Cardiac muscle cell (in vitro differentiated cells and primary cell): ENCODE results near the gene MAST3. TPM values are rescaled to one million over a fixed set of nuclear protein-coding genes. Genes with fewer than 3 reads are reported as not detected.

Experiments used
- DNase-seq, 2 donors: peaks; one replicate each; pipeline versions ENCODE4 v3.0.0 to v3.0.0-alpha.2; 2010 to 2017; ENCODE audit warnings: low read depth in 1 of 2, low spot score in 1 of 2
- H3K27ac ChIP-seq: fragments of 200-600 bp; sonication (generic); 2 replicates; pipeline ENCODE4 v1.5.1; 2016
- H3K27me3 ChIP-seq: fragments of 200-600 bp; sonication (generic); 2 replicates; pipeline ENCODE4 v1.6.0; 2016; ENCODE audit warnings: control low read depth
- H3K36me3 ChIP-seq: fragments of 200-600 bp; sonication (generic); 2 replicates; pipeline ENCODE4 v1.5.1; 2016; ENCODE audit warnings: control low read depth
- H3K4me1 ChIP-seq: fragments of 200-600 bp; sonication (generic); 2 replicates; pipeline ENCODE4 v1.8.1; 2017; ENCODE audit warnings: low read depth, mild to moderate bottlenecking, mixed run types
- H3K4me3 ChIP-seq: fragments of 200-600 bp; sonication (generic); 2 replicates; pipeline ENCODE4 v1.5.1; 2016; ENCODE audit warnings: mild to moderate bottlenecking
- H3K9me3 ChIP-seq: fragments of 200-600 bp; sonication (generic); 2 replicates; pipeline ENCODE4 v1.5.1; 2017; ENCODE audit warnings: low read depth, mild to moderate bottlenecking, control low read depth
- polyA plus RNA-seq: library from polyadenylated mRNA; unstranded; fragments of >200 nt; fragmentation: Nextera tagmentation; extraction: Ambion mirVana; gene quantifications from 2 replicates; pipeline ENCODE4 v1.2.1, GENCODE V29; 2016
- total RNA-seq: library from RNA; depleted of rRNA; stranded (reverse); fragments of >200 nt; gene quantifications from 2 replicates; pipeline ENCODE4 v1.2.3, GENCODE V29; 2016
- TF ChIP-seq, protein P1 (sequence below): IDR thresholded peaks from 2 replicates; pipeline ENCODE4 v1.5.1; 2012; ENCODE audit warnings: low read depth, mild to moderate bottlenecking, low read length

Gene MAST3
- total and polyA plus RNA-seq, 2 experiments from 2014 or later = 5.5 to 8.1 TPM

DNA sequence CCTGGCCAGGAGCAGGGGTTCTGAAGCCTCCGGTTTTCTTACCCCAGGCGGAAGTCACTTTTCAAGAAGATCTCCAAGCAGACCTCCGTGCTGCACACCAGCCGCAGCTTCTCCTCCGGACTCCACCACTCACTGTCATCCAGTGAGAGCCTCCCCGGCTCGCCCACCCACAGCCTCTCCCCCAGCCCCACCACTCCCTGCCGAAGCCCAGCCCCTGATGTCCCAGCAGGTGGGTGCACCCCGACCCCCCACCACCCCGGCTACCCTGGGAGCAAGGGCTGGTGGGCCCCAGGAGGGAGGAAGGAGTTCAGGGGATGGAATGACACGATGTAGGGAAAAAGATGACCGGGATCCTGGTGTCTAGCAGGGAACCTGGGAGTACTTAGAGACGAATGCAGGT is 49.8 kb downstream of the MAST3 start:
- Histone ChIP-seq H3K4me1 (no peaks in the 10 kb centered on the region), H3K27ac (no peak overlapping the region), H3K27me3 (no peaks in the 10 kb centered on the region), H3K9me3 (no peaks in the 10 kb centered on the region), H3K36me3 (peaks cover 5% of the 10 kb centered on the region), H3K4me3 (no peak overlapping the region)
- no peak for DNase-seq
- TF ChIP-seq, protein P1, sequence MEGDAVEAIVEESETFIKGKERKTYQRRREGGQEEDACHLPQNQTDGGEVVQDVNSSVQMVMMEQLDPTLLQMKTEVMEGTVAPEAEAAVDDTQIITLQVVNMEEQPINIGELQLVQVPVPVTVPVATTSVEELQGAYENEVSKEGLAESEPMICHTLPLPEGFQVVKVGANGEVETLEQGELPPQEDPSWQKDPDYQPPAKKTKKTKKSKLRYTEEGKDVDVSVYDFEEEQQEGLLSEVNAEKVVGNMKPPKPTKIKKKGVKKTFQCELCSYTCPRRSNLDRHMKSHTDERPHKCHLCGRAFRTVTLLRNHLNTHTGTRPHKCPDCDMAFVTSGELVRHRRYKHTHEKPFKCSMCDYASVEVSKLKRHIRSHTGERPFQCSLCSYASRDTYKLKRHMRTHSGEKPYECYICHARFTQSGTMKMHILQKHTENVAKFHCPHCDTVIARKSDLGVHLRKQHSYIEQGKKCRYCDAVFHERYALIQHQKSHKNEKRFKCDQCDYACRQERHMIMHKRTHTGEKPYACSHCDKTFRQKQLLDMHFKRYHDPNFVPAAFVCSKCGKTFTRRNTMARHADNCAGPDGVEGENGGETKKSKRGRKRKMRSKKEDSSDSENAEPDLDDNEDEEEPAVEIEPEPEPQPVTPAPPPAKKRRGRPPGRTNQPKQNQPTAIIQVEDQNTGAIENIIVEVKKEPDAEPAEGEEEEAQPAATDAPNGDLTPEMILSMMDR = no peak

- TF ChIP-seq, protein P1 = no peak
- no peak overlapping the region for H3K27ac ChIP-seq
- H3K4me3 ChIP-seq = no peak overlapping the region
- H3K4me1 ChIP-seq = no peaks in the 10 kb centered on the region
- H3K36me3 ChIP-seq = peaks cover 3% of the 10 kb centered on the region
- no peaks in the 10 kb centered on the region for H3K9me3 ChIP-seq
- DNase-seq = no peak
- no peaks in the 10 kb centered on the region for H3K27me3 ChIP-seq
Observed at GRCh38 chr19:18149596-18149975, 52.0 kb downstream of the MAST3 start.

DNA sequence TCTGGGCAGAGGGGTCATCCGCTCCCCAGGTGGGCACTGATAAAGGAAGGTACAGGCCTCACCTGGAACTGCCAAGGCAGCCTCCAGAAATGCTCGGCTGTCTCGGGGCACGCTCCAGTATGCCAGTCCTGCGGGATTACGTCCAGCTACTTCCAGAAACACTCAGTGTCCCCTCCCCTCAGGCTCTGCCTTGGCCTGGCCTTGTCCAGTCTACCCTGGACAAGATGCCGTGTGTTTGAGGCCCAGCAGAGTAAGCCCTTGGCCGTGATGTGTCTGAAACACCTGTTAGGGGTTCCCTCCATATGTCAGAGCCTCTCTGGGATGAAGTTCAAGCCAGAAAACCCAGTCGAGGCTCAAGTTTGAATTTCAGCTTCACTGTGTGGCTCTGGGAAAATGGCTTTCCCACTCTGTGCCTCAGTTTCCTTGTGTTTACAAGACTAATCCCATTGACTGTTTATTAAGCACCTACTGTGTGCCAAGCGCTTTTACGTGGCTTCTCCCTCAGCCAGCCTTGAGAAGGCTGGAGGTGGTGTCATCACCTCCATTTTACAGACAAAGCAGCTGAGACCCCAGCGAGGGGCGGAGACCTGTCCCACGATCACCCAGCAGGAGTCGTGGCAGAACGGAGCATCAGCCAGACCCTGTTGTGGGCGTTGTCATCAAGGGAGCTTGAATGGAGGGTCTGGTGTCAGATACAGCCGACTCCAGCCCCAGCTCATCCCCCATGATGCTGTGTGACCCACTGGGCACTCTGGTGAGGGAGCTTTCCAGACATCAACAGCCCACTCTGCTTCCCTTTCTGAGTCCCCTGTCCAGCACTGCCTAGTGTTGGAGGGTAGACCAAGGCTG is 53.4 kb downstream of the MAST3 start:
- peak overlapping the region; percentile 22 for H3K27ac ChIP-seq
- no peaks in the 10 kb centered on the region for H3K4me1 ChIP-seq
- TF ChIP-seq, protein P1 = no peak

DNA sequence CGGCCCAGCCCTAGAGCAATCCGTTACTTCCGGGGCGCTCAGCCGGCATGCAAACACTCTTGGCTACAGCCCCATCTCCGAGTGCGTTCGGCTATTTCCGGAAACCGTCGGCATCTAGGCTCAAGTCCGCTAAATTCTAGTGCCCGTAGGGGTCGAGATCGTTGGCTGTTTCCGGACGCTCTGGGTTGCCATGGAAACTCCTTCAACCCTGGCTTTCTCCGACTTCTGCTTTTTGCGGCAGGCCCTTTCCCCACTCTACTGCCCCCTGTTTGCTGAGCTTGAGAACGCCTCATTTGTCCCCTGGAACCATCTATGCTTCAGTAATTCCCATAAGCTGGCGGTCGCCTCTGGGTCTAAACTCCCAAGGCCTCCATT is 54.9 kb downstream of the MAST3 start:
- no peaks in the 10 kb centered on the region for H3K27me3 ChIP-seq
- DNase-seq = peak; percentile 98
- peak overlapping the region; percentile 89 for H3K27ac ChIP-seq
- H3K4me3 ChIP-seq = peak overlapping the region; percentile 33
- TF ChIP-seq, protein P1 = peak; percentile 61
- H3K36me3 ChIP-seq = no peaks in the 10 kb centered on the region
- no peaks in the 10 kb centered on the region for H3K4me1 ChIP-seq
- H3K9me3 ChIP-seq = no peaks in the 10 kb centered on the region

More for the DNA sequence above, 53.4 kb downstream of the MAST3 start:
- Histone ChIP-seq H3K27me3 (no peaks in the 10 kb centered on the region), H3K9me3 (no peaks in the 10 kb centered on the region), H3K36me3 (no peaks in the 10 kb centered on the region), H3K4me3 (no peak overlapping the region)
- no peak for DNase-seq

DNA sequence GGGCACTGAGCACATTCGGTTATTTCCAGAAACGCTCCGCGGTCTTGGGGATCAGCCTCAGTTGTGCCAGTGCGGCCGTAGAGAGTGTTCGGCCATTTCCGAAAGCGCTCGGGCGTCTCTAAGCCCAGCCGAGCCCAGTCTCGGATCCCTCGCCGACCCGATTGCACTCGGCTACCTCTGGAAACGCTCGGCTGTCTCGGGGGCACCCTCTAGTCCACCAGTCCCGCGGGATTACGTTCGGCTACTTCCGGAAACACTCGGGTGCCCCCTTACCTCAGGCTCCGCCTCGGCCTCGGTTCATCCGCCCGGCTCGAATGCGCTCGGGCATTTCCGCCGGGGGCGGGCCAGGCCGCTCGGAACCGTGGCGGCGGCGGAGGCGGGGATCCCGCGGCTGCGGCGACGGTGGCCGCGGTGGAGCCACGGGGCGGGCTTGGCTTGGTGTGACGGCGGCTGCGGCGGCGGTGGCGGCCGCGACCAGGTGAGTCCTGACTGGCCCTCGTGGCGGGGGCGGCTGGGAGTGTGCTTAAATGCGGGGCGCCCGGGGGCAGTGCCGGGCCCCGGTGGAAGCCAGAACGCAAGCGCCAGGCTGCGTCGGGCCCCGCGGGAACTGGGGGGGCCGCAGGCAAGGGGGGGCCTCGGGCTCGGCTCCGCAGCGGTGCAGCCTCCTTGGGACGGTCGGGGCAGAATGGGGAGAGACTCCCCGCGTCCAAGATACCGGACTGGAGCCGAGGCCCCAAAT is 55.4 kb downstream of the MAST3 start, which contains the start of gene PIK3R2:
PIK3R2 (plus strand) TSS at position 347 of the 739 bp plus-strand sequence. CDS start 2,717 bp downstream, outside the sequence.
- peak; percentile 99 to 100 for DNase-seq
- TF ChIP-seq, protein P1 = no peak
- Histone ChIP-seq H3K27ac (peak within 1 kb of the TSS; percentile 89), H3K4me3 (peak within 1 kb of the TSS; percentile 96), H3K9me3 (no peaks in the 10 kb centered on the region), H3K4me1 (no peaks in the 10 kb centered on the region), H3K27me3 (no peaks in the 10 kb centered on the region), H3K36me3 (no peaks in the 10 kb centered on the region)
